ENCODE measurements around the gene CLEC3A. TPM values are rescaled to one million over a fixed set of nuclear protein-coding genes. Genes with fewer than 3 reads are reported as not detected.

The CLEC3A gene
- total RNA-seq, 1 donor from 2014 or later = not detected

- peaks cover 18% of the 10 kb centered on the region for H3K27me3 Mint-ChIP-seq
- TF ChIP-seq, protein P1, sequence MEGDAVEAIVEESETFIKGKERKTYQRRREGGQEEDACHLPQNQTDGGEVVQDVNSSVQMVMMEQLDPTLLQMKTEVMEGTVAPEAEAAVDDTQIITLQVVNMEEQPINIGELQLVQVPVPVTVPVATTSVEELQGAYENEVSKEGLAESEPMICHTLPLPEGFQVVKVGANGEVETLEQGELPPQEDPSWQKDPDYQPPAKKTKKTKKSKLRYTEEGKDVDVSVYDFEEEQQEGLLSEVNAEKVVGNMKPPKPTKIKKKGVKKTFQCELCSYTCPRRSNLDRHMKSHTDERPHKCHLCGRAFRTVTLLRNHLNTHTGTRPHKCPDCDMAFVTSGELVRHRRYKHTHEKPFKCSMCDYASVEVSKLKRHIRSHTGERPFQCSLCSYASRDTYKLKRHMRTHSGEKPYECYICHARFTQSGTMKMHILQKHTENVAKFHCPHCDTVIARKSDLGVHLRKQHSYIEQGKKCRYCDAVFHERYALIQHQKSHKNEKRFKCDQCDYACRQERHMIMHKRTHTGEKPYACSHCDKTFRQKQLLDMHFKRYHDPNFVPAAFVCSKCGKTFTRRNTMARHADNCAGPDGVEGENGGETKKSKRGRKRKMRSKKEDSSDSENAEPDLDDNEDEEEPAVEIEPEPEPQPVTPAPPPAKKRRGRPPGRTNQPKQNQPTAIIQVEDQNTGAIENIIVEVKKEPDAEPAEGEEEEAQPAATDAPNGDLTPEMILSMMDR (IDR thresholded peaks at IDR 0.05; ENCODE audit: unreplicated experiment) = no peak
- peak overlapping the region; percentile 62 for H3K27ac Mint-ChIP-seq
These were observed 37.9 kb downstream of the CLEC3A start for GRCh38 chr16:78060295-78060694.

GRCh38 chr16:78060809-78061208, 38.5 kb downstream of the CLEC3A start:
- H3K4me1 Mint-ChIP-seq (ENCODE audit: low read depth) = peaks cover 11% of the 10 kb centered on the region
- peak overlapping the region; percentile 62 for H3K27ac Mint-ChIP-seq
- peaks cover 3% of the 10 kb centered on the region for H3K9me3 Mint-ChIP-seq (ENCODE audit: low read depth)
- H3K4me3 Mint-ChIP-seq (ENCODE audit: low read depth) = no peak overlapping the region
- TF ChIP-seq, protein P1 (IDR thresholded peaks at IDR 0.05; ENCODE audit: unreplicated experiment) = no peak
- peaks cover 18% of the 10 kb centered on the region for H3K27me3 Mint-ChIP-seq
- no peak for DNase-seq (ENCODE audit: low spot score, unreplicated experiment)
- H3K36me3 Mint-ChIP-seq (ENCODE audit: insufficient read depth) = peaks cover 2% of the 10 kb centered on the region

More at GRCh38 chr16:78060295-78060694, 37.9 kb downstream of the CLEC3A start:
- Mint-ChIP-seq H3K4me3 (ENCODE audit: low read depth) (no peak overlapping the region), H3K36me3 (ENCODE audit: insufficient read depth) (peaks cover 2% of the 10 kb centered on the region), H3K9me3 (ENCODE audit: low read depth) (peaks cover 3% of the 10 kb centered on the region), H3K4me1 (ENCODE audit: low read depth) (peaks cover 11% of the 10 kb centered on the region)
- no peak for DNase-seq (ENCODE audit: low spot score, unreplicated experiment)

DNA sequence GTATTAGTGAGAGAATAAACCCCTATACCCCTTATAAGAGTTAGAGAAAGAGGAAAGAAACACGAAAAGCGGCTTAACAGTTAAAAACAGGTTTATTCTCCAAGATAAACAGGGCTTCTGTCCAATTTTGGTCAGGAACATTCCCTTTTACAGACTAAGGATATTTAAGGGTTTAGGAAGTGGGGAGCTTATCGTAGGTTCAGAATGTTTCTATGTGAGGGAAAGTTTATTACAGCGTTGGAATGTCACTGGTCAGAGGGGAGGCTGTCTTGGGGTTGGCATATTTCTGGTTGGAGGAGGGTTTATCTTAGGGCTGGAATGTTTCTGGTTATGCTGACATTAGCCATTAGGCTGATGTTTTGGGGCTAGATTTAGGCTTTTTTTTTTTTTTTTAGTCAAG, 43.0 kb downstream of the CLEC3A start:
- TF ChIP-seq, protein P1 (IDR thresholded peaks at IDR 0.05; ENCODE audit: unreplicated experiment) = no peak
- no peaks in the 10 kb centered on the region for H3K9me3 Mint-ChIP-seq (ENCODE audit: low read depth)
- peaks cover 6% of the 10 kb centered on the region for H3K4me1 Mint-ChIP-seq (ENCODE audit: low read depth)
- no peaks in the 10 kb centered on the region for H3K36me3 Mint-ChIP-seq (ENCODE audit: insufficient read depth)
- DNase-seq (ENCODE audit: low spot score, unreplicated experiment) = no peak
- no peak overlapping the region for H3K4me3 Mint-ChIP-seq (ENCODE audit: low read depth)
- H3K27ac Mint-ChIP-seq = no peak overlapping the region
- H3K27me3 Mint-ChIP-seq = peaks cover 13% of the 10 kb centered on the region

DNA sequence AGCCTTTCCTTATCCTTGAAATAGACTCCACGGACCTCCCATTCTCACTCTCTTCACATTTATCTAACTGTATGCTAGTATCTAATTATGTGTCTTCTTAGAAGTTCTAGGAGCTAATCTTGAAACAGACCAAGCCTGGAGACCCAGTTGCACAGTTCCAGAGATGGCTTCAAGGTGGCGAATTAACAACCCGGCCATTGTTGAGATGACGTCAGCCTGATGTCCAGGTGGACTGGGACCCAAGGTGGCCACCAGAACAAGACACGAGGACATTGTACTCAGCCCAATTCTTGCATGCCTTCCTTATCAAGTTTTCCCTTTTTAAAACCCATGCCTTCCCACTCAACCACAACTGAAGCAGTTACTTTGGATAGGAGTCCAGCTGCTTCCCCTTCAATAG, 47.6 kb downstream of the CLEC3A start:
- Mint-ChIP-seq H3K4me3 (ENCODE audit: low read depth) (no peak overlapping the region), H3K4me1 (ENCODE audit: low read depth) (peaks cover 10% of the 10 kb centered on the region), H3K36me3 (ENCODE audit: insufficient read depth) (no peaks in the 10 kb centered on the region), H3K27me3 (no peaks in the 10 kb centered on the region), H3K27ac (no peak overlapping the region), H3K9me3 (ENCODE audit: low read depth) (no peaks in the 10 kb centered on the region)
- no peak for DNase-seq (ENCODE audit: low spot score, unreplicated experiment)
- TF ChIP-seq, protein P1 (IDR thresholded peaks at IDR 0.05; ENCODE audit: unreplicated experiment) = no peak

GRCh38 chr16:78072275-78072674, 49.9 kb downstream of the CLEC3A start:
- no peaks in the 10 kb centered on the region for H3K27me3 Mint-ChIP-seq

More at GRCh38 chr16:78072275-78072674, 49.9 kb downstream of the CLEC3A start:
- H3K4me3 Mint-ChIP-seq (ENCODE audit: low read depth) = no peak overlapping the region
- TF ChIP-seq, protein P1 (IDR thresholded peaks at IDR 0.05; ENCODE audit: unreplicated experiment) = no peak
- no peak for DNase-seq (ENCODE audit: low spot score, unreplicated experiment)
- H3K27ac Mint-ChIP-seq = peak overlapping the region; percentile 83
- H3K36me3 Mint-ChIP-seq (ENCODE audit: insufficient read depth) = no peaks in the 10 kb centered on the region
- peaks cover 10% of the 10 kb centered on the region for H3K4me1 Mint-ChIP-seq (ENCODE audit: low read depth)
- H3K9me3 Mint-ChIP-seq (ENCODE audit: low read depth) = no peaks in the 10 kb centered on the region

Measured in progenitor cell of endocrine pancreas (in vitro differentiated cells).